A549 (cell line): ENCODE results near the gene FNTB.

Experiments
- CHD2 ChIP-seq: fragments of 150-350 bp; IDR thresholded peaks from 2 replicates; pipeline ENCODE4 v1.6.1; 2014; ENCODE audit warnings: low read length; ENCODE audit not compliant: partially characterized antibody
- CTCF ChIP-seq: fragments of >200 bp; sonication (Bioruptor Twin); formaldehyde crosslinking; IDR thresholded peaks from 3 replicates; pipeline ENCODE4 v1.5.1; 2016
- ESRRA ChIP-seq: fragments of 150-350 bp; IDR thresholded peaks from 2 replicates; pipeline ENCODE4 v1.6.1; 2014; ENCODE audit warnings: mild to moderate bottlenecking, low read length, borderline replicate concordance
- GATA3 ChIP-seq: IDR thresholded peaks from 2 replicates; pipeline ENCODE4 v1.6.1; 2012; ENCODE audit warnings: borderline replicate concordance
- POLR2A ChIP-seq: IDR thresholded peaks from 2 replicates; pipeline ENCODE4 v1.6.1; 2012; ENCODE audit warnings: mild to moderate bottlenecking, low read length
- RAD21 ChIP-seq, 2 experiments: fragments of >200 bp in 1 of 2; sonication (Bioruptor Twin) in 1 of 2; formaldehyde crosslinking in 1 of 2; IDR thresholded peaks in 1 of 2; conservative IDR thresholded peaks in 1 of 2; 2 replicates in 1 of 2; 3 replicates in 1 of 2; pipeline ENCODE4 v1.6.1; 2012 to 2018; ENCODE audit warnings: inconsistent platforms in 1 of 2
- RFX5 ChIP-seq: fragments of 450-650 bp; IDR thresholded peaks from 2 replicates; pipeline ENCODE4 v1.7.1; 2014; ENCODE audit warnings: antibody characterized with exemption, mild to moderate bottlenecking, moderate library complexity
- RNF2 ChIP-seq: fragments of 200-600 bp; sonication (generic); IDR thresholded peaks from 2 replicates; pipeline ENCODE4 v1.6.1; 2016; ENCODE audit warnings: low read depth, mild to moderate bottlenecking, antibody characterized with exemption, moderate library complexity, borderline replicate concordance
- SREBF2 ChIP-seq: fragments of 450-650 bp; IDR thresholded peaks from 2 replicates; pipeline ENCODE4 v1.6.1; 2014; ENCODE audit warnings: mild to moderate bottlenecking, moderate library complexity

DNA sequence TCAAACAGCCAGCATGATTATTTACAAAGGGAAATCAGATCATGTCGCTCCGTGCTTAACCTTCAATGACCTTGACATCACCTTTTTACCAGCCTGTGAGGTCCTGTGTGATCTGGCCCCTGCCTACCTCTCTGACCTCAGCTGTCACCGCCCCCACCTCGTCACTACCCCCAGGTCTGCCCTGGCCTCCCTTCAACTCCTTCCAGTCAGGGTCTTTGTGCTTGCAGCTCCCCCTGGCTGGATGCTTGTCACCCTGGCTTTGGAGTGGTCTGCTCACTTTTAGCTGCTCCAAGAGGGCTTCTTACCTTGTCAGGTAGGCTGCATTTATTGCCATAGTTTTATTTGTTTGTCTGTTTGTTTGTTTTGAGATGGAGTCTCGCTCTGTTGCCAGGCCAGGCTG, 123.8 kb downstream of the FNTB start:
- TF ChIP-seq CTCF = no peak
- no peak for TF ChIP-seq GATA3
- no peak for TF ChIP-seq RNF2
- TF ChIP-seq POLR2A = no peak
- no peak for TF ChIP-seq CHD2
- TF ChIP-seq ESRRA = no peak
- no peak for TF ChIP-seq RFX5
- no peak for TF ChIP-seq RAD21 (conservative IDR thresholded peaks at IDR 0.05 in 1 of 2, IDR thresholded peaks at IDR 0.05 in 1 of 2)
- TF ChIP-seq SREBF2 = no peak
